Measurements from ENCODE around the gene PARD3B.

DNA sequence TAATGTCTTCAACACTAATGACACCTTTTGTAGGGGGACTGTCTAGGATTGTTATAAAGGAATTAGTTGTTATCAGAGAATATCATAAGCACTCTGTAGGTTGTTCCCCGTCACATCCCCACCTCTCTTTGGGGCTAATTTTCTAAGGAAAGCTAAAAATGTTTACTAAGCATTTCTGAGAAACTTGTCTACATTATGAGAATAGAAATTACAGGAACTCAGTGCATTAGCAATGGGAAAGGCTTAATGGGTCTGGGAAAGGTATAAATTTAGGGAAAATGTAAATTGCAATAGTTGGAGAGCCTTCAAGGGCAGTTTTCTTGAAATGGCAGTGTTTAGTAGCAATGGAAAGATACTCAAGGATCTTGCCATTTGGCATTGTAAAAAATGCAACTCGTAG lies 879.8 kb downstream of the PARD3B start:
- TF ChIP-seq POLR2A (IDR thresholded peaks at IDR 0.05; ENCODE audit: low read depth, low read length) (no peak), SPI1 (IDR thresholded peaks at IDR 0.05; ENCODE audit: low read depth, low read length) (no peak), POLR2AphosphoS5 (IDR thresholded peaks at IDR 0.05; ENCODE audit: low read depth, low read length) (no peak), POU2F2 (IDR thresholded peaks at IDR 0.05; ENCODE audit: low read depth, low read length) (no peak), TAF1 (IDR thresholded peaks at IDR 0.05; ENCODE audit: low read depth, low read length) (no peak), PAX5 (IDR thresholded peaks at IDR 0.05; ENCODE audit: insufficient read depth, low read length, severe bottlenecking) (no peak)

Data from GM12891 (cell line).